Hepatic stellate cell (primary cell): ENCODE data around the gene BRPF3.

Experiments
- DNase-seq: peaks from one replicate; pipeline ENCODE4 v3.0.0; 2011; ENCODE audit warnings: low spot score

Gene BRPF3

DNA sequence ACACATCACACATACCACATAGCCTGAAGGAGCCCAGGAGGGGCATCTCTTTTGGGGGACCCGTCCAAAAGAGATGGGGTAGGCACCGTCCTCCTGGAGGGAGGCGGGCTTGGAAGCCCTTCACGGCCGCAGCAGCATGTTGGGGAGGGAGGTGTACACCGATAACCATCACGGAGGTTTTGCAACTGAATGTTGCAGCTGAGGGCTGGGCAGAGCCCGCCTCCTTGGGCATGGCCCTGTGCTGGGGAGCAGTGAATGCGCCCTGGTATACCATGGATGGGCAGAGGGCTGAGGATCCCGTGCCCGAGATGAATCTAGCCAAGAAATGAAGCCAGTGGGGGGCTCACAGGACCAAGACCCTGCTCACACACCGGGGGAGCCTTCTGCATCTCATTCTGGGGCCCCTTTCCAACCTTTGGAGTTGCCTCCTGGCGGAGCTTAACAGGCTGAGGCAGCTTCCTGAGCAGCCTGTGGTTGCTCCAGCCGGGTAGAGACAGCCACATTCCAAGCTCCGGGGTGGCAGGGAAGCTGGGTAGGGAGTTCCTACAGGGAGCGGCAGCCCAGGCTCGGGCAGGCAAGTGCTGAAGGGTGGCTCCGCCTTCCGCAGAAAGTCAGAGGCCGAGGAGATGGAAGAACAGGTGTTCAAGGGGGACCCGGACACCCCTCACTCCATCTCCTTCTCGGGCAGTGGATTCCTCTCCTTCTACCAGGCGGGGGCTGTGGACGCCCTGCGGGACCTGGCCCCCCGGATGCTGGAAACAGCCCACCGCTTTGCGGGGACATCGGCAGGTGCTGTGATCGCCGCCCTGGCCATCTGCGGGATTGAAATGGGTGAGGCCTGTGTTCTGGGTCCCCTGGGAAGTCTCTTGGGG lies 73.5 kb downstream of the BRPF3 start, which contains the start of gene PNPLA1:
PNPLA1 (plus strand) TSS at position 227 of the 872 bp plus-strand sequence; CDS start at position 627, 400 bp downstream.
- no peak for DNase-seq

- no peak for DNase-seq
Measured at GRCh38 chr6:36272234-36272633, 75.7 kb downstream of the BRPF3 start.

- DNase-seq: no peak
Measured at GRCh38 chr6:36273067-36273466, 76.5 kb downstream of the BRPF3 start.

DNA sequence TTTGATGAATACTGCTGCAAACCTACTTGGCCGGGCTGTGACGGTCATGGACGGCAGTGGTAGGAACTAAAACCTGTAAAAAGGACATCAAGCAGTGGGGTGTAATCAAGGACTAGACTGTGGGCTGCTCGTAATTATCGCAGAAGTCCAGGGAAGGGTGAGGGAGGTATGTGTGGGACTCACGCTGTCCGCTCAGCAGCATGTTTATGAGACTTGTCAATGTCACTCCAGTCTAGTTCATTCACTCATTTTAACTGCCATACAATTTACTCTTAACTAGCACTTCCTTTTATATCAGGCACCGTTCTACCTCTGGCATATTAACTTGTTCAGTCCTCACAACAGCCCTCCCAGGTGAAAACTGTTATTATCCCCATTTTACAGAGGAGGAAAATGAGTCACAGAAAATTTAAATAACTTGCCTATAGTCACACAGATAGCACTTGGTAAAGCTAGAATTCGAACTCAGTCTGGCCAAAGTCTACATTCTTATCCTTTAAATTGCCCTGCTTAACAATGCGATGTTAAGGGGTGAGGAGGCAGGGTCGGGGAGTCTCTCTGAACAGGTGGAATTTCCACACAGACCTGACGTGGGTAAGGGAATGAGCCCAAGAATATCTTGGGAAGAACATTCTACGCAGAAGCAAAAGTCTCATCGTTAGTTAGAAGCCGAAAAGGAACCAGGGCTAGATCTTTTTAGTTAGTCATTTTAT lies 77.4 kb downstream of the BRPF3 start:
- no peak for DNase-seq

DNA sequence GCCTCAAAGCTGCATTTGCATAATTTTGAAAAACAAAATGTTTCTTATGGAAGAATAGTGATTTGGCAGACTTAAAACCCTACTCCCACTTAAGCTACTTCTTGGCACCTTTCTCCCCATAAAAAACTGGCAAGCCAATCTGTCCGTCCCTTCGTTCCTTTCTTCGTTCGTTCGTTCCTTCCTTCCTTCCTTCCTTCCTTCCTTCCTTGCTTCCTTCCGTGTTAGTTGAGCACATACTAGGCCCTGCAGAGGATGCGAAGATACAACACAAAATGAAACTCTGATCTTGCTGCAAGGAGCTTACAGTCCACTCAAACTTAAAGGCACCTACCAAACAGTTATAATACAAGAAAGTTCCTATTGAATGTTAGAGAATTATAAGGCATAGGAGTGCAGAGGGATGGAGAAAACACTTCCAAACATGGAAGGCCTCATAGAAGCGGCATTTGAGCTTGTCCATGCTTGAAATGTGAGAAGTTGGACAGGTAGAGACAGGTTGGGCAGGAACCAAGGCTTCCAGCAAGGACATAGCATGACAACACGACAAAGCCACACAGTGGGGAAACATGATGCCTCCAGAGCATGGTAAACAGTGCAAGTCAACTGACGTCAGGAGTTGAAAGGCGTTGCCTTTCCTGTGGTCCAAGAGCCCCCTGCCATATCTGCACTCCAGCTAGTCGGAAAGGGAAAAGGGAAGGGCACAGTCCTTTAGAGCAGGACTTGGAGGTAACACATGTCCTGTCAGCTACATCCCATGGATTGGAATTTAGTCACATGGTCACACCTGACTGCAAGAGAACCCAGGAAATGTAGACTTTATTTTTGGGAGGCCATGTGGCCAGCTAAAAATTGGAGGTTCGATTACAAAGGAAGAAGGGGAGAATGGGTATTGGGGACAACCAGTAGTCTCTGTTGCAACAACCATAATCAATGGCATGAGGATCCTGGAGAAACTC lies 80.3 kb downstream of the BRPF3 start:
- DNase-seq: no peak

GRCh38 chr6:36277946-36278470 lies 81.5 kb downstream of the BRPF3 start:
- no peak for DNase-seq

DNA sequence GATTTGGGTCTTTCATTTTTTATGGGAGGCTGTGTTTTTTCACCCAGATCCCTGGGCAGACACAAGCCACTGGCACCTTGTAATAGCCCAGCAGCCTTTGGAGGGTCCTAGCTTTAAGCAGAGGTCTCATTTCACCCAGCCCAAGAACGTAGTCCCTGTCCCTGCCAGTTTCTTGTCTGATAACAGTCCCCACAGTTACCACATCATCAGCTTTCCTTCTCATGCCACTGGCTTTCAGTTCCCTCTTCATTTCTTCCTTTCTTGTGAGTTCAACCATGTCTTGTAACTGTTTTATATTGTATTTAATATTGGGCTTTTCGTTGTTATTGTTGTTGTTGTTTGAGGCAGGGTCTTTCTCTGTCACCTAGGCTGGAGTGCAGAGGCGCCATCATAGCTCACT lies 83.9 kb downstream of the BRPF3 start:
- DNase-seq: no peak

DNA sequence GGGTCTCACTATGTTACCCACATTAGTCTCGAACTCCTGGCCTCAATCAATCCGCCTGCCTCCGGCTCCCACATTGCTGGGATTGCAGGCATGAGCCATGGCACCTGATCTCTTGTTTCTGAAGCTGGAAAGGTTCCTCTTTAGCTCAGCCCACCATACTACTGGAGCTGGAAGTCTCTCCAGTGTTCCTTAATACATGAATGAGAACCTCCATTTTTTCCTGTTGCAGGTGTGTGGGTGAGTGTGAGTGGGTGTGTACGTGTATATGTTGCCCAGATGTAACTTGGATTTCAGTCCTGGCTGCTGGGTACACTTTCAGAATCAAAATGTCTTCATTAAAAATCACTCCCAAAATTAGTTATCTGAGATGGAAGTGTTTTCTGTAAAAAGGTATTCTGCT lies 84.4 kb downstream of the BRPF3 start:
- DNase-seq: no peak
